NCI-H446 treated with DMSO at 0.1 percent for 48 hours (cell line): ENCODE results near the gene SULT1C2.
"Not testable (repeated sequence)": the region's sequence is repeated elsewhere in the genome, so short reads cannot be mapped to it uniquely, and the experiment has no call there.

Source experiments
- DNase-seq: peaks from one replicate; lab custom pipeline; 2025; lab: John Stamatoyannopoulos, UW

Gene SULT1C2

GRCh38 chr2:108354136-108354535 is 65.4 kb downstream of the SULT1C2 start:
- no peak for DNase-seq

DNA sequence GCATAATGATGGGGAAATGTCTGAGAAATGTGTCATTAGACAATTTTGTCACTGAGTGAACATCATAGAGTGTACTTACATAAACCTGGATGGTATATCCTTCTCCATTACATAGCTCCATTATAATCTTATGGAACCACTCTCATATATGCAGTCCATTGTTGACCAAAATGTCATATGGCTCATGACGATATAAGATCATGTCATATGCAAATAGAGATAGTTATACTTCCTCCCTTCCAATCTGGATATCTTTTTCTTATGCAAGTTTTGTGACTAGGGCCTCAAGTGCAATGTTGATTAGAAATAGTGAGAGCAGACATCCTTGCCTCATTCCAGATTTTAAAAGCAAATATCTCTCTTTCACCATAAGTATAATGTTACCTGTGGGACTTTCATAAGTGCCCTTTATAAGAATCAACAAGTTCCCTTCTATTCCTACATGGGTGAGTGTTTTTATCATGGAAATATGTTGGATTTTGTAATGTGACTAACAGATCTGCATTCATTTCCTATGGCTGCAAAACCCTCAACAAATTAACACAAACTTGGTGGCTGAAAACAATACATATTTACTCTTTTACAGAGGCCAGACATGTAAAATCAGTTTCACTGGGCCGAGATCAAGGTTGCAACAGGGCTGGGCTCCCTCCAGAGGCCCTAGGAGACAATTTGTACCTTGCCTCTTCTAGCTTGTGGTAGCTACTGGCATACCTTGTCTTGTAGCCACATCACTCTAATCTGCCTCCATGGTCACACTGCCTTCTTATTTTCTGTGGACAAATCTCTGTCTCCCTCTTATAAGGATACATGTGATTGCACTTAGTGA is 67.4 kb downstream of the SULT1C2 start:
- DNase-seq, result no peak

GRCh38 chr2:108359336-108359735 is 70.6 kb downstream of the SULT1C2 start:
- not testable (repeated sequence) for DNase-seq
